Smooth muscle cell (in vitro differentiated cells): ENCODE measurements around the gene DNLZ. TPM values are rescaled to one million over a fixed set of nuclear protein-coding genes. Genes with fewer than 3 reads are reported as not detected.

Experiments
- DNase-seq: peaks from one replicate; lab custom pipeline; 2025; ENCODE audit not compliant: unreplicated experiment; lab: John Stamatoyannopoulos, UW
- H2AFZ ChIP-seq: fragments of 200-600 bp; sonication (generic); 2 replicates; pipeline ENCODE4 v1.6.0; 2016; ENCODE audit warnings: antibody characterized with exemption, low read depth, mild to moderate bottlenecking
- H3F3A ChIP-seq: fragments of 200-600 bp; sonication (generic); 2 replicates; pipeline ENCODE4 v1.6.0; 2017; ENCODE audit warnings: antibody characterized with exemption, low read depth
- H3K27ac ChIP-seq: fragments of 200-600 bp; sonication (generic); 2 replicates; pipeline ENCODE4 v1.5.1; 2016; ENCODE audit warnings: low read depth, mild to moderate bottlenecking
- H3K27me3 ChIP-seq: fragments of 200-600 bp; sonication (generic); 2 replicates; pipeline ENCODE4 v1.6.1; 2016; ENCODE audit warnings: low read depth, mild to moderate bottlenecking
- H3K36me3 ChIP-seq: fragments of 200-600 bp; sonication (generic); 2 replicates; pipeline ENCODE4 v1.5.1; 2016; ENCODE audit warnings: low read depth
- H3K4me1 ChIP-seq: fragments of 200-600 bp; sonication (generic); 2 replicates; pipeline ENCODE4 v1.5.1; 2016; ENCODE audit warnings: low read depth
- H3K4me2 ChIP-seq: fragments of 200-600 bp; sonication (generic); 2 replicates; pipeline ENCODE4 v1.6.0; 2016; ENCODE audit warnings: mild to moderate bottlenecking
- H3K4me3 ChIP-seq: fragments of 200-600 bp; sonication (generic); 2 replicates; pipeline ENCODE4 v1.5.1; 2016; ENCODE audit warnings: mild to moderate bottlenecking
- H3K79me2 ChIP-seq: fragments of 200-600 bp; sonication (generic); 2 replicates; pipeline ENCODE4 v1.6.0; 2016; ENCODE audit warnings: low read depth, mild to moderate bottlenecking
- H3K9ac ChIP-seq: fragments of 200-600 bp; sonication (generic); 2 replicates; pipeline ENCODE4 v1.6.0; 2016; ENCODE audit warnings: low read depth
- H3K9me3 ChIP-seq: fragments of 200-600 bp; sonication (generic); replicated peaks from 2 replicates; pipeline ENCODE4 v1.5.1; 2016; ENCODE audit warnings: low read depth
- H4K20me1 ChIP-seq: fragments of 200-600 bp; sonication (generic); 2 replicates; pipeline ENCODE4 v1.6.0; 2016; ENCODE audit warnings: low read depth
- CTCF ChIP-seq: fragments of 200-600 bp; sonication (generic); IDR thresholded peaks from 2 replicates; pipeline ENCODE4 v1.5.1; 2017; ENCODE audit warnings: borderline replicate concordance, mild to moderate bottlenecking, antibody characterized with exemption; ENCODE audit not compliant: insufficient read depth, poor library complexity, severe bottlenecking
- WGBS: methylation state at CpG from one replicate; pipeline ENCODE4 v1.1.7; 2016; ENCODE audit warnings: low lambda C conversion rate; 5-methylcytosine and 5-hydroxymethylcytosine counted together
- polyA plus RNA-seq: library from polyadenylated mRNA; unstranded; fragments of >200 nt; fragmentation: Nextera tagmentation; extraction: Ambion mirVana; gene quantifications from 2 replicates; pipeline ENCODE4 v1.2.1, GENCODE V29; 2016
- total RNA-seq: library from RNA; depleted of rRNA; stranded (reverse); fragments of >200 nt; gene quantifications from 2 replicates; pipeline ENCODE4 v1.2.3, GENCODE V29; 2014

DNLZ gene
- total and polyA plus RNA-seq, 2 experiments from 2014 or later = 19.0 to 31.5 TPM

- Histone ChIP-seq H3K9ac (no peak overlapping the region), H3K4me3 (no peak overlapping the region), H3K4me2 (no peak overlapping the region), H3K27me3 (no peaks in the 10 kb centered on the region), H4K20me1 (peaks cover 82% of the 10 kb centered on the region), H3K4me1 (peaks cover 14% of the 10 kb centered on the region), H3K27ac (no peak overlapping the region), H3K79me2 (peaks cover under 1% of the 10 kb centered on the region), H3K36me3 (no peaks in the 10 kb centered on the region), H2AFZ (no peak overlapping the region), H3F3A (no peaks in the 10 kb centered on the region), H3K9me3 (no peaks in the 10 kb centered on the region)
- no peak for TF ChIP-seq CTCF
- WGBS = 97% methylated on average over 24 of the region's 25 CpGs
- DNase-seq = no peak
These were observed 25.0 kb downstream of the DNLZ start for GRCh38 chr9:136338511-136338910.

- Histone ChIP-seq H3K4me1 (peaks cover 9% of the 10 kb centered on the region), H3F3A (no peaks in the 10 kb centered on the region), H3K27me3 (no peaks in the 10 kb centered on the region), H3K36me3 (no peaks in the 10 kb centered on the region), H3K27ac (no peak overlapping the region), H4K20me1 (peaks cover 83% of the 10 kb centered on the region), H3K4me2 (no peak overlapping the region), H3K79me2 (peaks cover 6% of the 10 kb centered on the region), H2AFZ (no peak overlapping the region), H3K4me3 (no peak overlapping the region), H3K9ac (no peak overlapping the region), H3K9me3 (no peaks in the 10 kb centered on the region)
- no peak for TF ChIP-seq CTCF
- no peak for DNase-seq
- 95% methylated on average over 37 of the region's 43 CpGs for WGBS
These were observed 25.8 kb downstream of the DNLZ start for GRCh38 chr9:136337416-136338395.

GRCh38 chr9:136336881-136337280 lies 26.7 kb downstream of the DNLZ start:
- H3K36me3 ChIP-seq = no peaks in the 10 kb centered on the region
- no peaks in the 10 kb centered on the region for H3K27me3 ChIP-seq
- no peak for TF ChIP-seq CTCF
- peaks cover 12% of the 10 kb centered on the region for H3K79me2 ChIP-seq
- no peaks in the 10 kb centered on the region for H3K9me3 ChIP-seq
- no peaks in the 10 kb centered on the region for H3F3A ChIP-seq
- peaks cover 83% of the 10 kb centered on the region for H4K20me1 ChIP-seq
- 96% methylated on average over 23 of the region's 23 CpGs for WGBS
- no peak overlapping the region for H3K9ac ChIP-seq
- H3K4me1 ChIP-seq = peaks cover 1% of the 10 kb centered on the region
- no peak overlapping the region for H3K27ac ChIP-seq
- H2AFZ ChIP-seq = no peak overlapping the region
- no peak overlapping the region for H3K4me3 ChIP-seq
- H3K4me2 ChIP-seq = no peak overlapping the region
- no peak for DNase-seq
